Measurements from ENCODE around the gene TAT.

GRCh38 chr16:71570144-71570543 lies 6.7 kb downstream of the TAT start:
- TF ChIP-seq, protein P1, sequence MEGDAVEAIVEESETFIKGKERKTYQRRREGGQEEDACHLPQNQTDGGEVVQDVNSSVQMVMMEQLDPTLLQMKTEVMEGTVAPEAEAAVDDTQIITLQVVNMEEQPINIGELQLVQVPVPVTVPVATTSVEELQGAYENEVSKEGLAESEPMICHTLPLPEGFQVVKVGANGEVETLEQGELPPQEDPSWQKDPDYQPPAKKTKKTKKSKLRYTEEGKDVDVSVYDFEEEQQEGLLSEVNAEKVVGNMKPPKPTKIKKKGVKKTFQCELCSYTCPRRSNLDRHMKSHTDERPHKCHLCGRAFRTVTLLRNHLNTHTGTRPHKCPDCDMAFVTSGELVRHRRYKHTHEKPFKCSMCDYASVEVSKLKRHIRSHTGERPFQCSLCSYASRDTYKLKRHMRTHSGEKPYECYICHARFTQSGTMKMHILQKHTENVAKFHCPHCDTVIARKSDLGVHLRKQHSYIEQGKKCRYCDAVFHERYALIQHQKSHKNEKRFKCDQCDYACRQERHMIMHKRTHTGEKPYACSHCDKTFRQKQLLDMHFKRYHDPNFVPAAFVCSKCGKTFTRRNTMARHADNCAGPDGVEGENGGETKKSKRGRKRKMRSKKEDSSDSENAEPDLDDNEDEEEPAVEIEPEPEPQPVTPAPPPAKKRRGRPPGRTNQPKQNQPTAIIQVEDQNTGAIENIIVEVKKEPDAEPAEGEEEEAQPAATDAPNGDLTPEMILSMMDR (IDR thresholded peaks at IDR 0.05): no peak
- TF ChIP-seq POLR2A (IDR thresholded peaks at IDR 0.05): no peak
